BJ (cell line): ENCODE measurements around the gene METTL17. TPM values are rescaled to one million over a fixed set of nuclear protein-coding genes. Genes with fewer than 3 reads are reported as not detected.
"Not testable (repeated sequence)": the region's sequence is repeated elsewhere in the genome, so short reads cannot be mapped to it uniquely, and the experiment has no call there.

Source experiments
- CTCF ChIA-PET: fragments of 350-600 bp; formaldehyde crosslinking; extraction: SDS; loops from one replicate; lab custom pipeline; 2021; ENCODE audit warnings: antibody characterized with exemption, inconsistent platforms; lab: Yijun Ruan, JAX
- POLR2A ChIA-PET: fragments of 300-600 bp; sonication (Branson Sonifier 250); formaldehyde crosslinking; extraction: SDS; loops from one replicate; lab custom pipeline; 2021; ENCODE audit warnings: antibody characterized with exemption; lab: Charles Lee
- DNase-seq: peaks from one replicate; pipeline ENCODE4 v3.0.0-alpha.2; 2011; ENCODE audit warnings: low read depth
- H3K27me3 ChIP-seq: 2 replicates; pipeline ENCODE4 v1.6.0; 2011; ENCODE audit warnings: low read length; ENCODE audit not compliant: control insufficient read depth, insufficient read depth
- H3K36me3 ChIP-seq: 2 replicates; pipeline ENCODE4 v1.5.1; 2011; ENCODE audit warnings: low read length; ENCODE audit not compliant: control insufficient read depth, insufficient read depth
- H3K4me3 ChIP-seq: 2 replicates; pipeline ENCODE4 v1.5.1; 2011; ENCODE audit warnings: low read depth, mild to moderate bottlenecking, control low read depth, low read length
- polyA plus RNA-seq: library from polyadenylated mRNA; depleted of rRNA; stranded (reverse); fragments of >200 nt; gene quantifications from 2 replicates; pipeline ENCODE4 v1.2.3, GENCODE V29; 2011
- TF ChIP-seq, protein P1 (sequence below): IDR thresholded peaks from 2 replicates; pipeline ENCODE4 v1.5.1; 2011; ENCODE audit warnings: low read depth, mild to moderate bottlenecking, control low read depth, inconsistent platforms, low read length, moderate library complexity; ENCODE audit not compliant: insufficient read depth

METTL17 gene
- polyA plus RNA-seq, 1 experiment, result 56.2 TPM

DNA sequence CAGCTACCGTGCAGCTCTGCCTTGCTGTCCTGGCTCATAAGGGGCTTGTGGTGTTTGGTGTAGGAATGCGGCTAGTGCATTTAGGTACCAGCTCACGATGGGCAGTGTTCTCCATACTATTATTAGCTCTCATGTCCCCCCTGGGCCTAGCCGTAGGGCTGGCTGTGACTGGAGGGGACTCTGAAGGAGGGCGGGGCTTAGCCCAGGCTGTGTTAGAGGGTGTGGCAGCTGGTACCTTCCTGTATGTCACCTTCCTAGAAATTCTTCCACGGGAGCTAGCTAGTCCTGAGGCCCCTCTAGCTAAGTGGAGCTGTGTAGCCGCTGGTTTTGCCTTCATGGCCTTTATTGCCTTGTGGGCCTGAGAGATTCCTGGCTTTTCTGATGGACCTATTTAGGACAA, 11.4 kb downstream of the METTL17 start:
- TF ChIP-seq, protein P1, sequence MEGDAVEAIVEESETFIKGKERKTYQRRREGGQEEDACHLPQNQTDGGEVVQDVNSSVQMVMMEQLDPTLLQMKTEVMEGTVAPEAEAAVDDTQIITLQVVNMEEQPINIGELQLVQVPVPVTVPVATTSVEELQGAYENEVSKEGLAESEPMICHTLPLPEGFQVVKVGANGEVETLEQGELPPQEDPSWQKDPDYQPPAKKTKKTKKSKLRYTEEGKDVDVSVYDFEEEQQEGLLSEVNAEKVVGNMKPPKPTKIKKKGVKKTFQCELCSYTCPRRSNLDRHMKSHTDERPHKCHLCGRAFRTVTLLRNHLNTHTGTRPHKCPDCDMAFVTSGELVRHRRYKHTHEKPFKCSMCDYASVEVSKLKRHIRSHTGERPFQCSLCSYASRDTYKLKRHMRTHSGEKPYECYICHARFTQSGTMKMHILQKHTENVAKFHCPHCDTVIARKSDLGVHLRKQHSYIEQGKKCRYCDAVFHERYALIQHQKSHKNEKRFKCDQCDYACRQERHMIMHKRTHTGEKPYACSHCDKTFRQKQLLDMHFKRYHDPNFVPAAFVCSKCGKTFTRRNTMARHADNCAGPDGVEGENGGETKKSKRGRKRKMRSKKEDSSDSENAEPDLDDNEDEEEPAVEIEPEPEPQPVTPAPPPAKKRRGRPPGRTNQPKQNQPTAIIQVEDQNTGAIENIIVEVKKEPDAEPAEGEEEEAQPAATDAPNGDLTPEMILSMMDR, result no peak
- H3K27me3 ChIP-seq, result no peaks in the 10 kb centered on the region
- ChIA-PET CTCF (interaction anchor here (1.2 to 7.4 kb wide), 4 partner anchors 13 to 46 kb away, joined by 3 to 82 read pairs (median 6); no protein-coding TSS in a partner anchor), POLR2A (no interaction called here)
- no peak overlapping the region for H3K4me3 ChIP-seq
- no peak for DNase-seq
- peaks cover 6% of the 10 kb centered on the region for H3K36me3 ChIP-seq

- POLR2A ChIA-PET, result no interaction called here
- Histone ChIP-seq H3K4me3 (no peak overlapping the region), H3K27me3 (no peaks in the 10 kb centered on the region), H3K36me3 (no peaks in the 10 kb centered on the region)
- CTCF ChIA-PET, result interaction anchor here (0.9 to 7.4 kb wide), 9 partner anchors 11 to 146 kb away, joined by 3 to 82 read pairs (median 8); no protein-coding TSS in a partner anchor
- TF ChIP-seq, protein P1, result no peak
- DNase-seq, result no peak
These were observed 14.1 kb downstream of the METTL17 start for GRCh38 chr14:21003788-21004346.

GRCh38 chr14:21009721-21010120, 19.9 kb downstream of the METTL17 start:
- DNase-seq, H3K36me3 ChIP-seq, H3K27me3 ChIP-seq, POLR2A ChIA-PET, H3K4me3 ChIP-seq: not testable (repeated sequence)
- CTCF ChIA-PET, result interaction anchor here (14.5 to 15.6 kb wide), 2 partner anchors 85 to 97 kb away, joined by 202 to 233 read pairs; partner anchors contain the start of genes TMEM253 and ZNF219

GRCh38 chr14:21011136-21011535, 21.4 kb downstream of the METTL17 start:
- TF ChIP-seq, protein P1, result no peak
- H3K27me3 ChIP-seq, result peaks cover 3% of the 10 kb centered on the region; the same call in 1 of the 2 replicates
- no peak for DNase-seq
- H3K4me3 ChIP-seq, result no peak overlapping the region
- ChIA-PET CTCF (interaction anchor here (1.4 to 15.6 kb wide), 6 partner anchors 30 to 95 kb away, joined by 4 to 233 read pairs (median 106); partner anchors contain the start of genes RNASE7, TMEM253 and ZNF219), POLR2A (no interaction called here)
- no peaks in the 10 kb centered on the region for H3K36me3 ChIP-seq

DNA sequence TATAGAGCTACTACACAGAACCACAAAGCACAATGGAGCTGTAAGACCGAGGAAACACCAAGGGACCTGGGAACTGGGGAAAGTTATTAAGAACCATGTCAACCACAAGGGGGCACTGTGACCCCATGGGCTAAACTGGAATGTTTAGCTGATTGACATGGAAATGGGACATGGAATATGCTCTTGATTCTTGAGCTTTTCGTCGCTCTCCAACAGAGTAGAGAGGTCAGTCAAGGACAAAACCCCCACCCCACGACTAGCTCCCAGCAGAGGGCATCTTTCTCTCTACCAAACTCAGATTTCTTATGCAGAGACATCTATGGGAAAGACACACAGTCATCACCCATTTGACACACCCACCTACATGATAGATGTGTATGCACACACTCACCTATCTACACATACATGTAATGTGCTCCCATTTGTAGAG, 25.0 kb downstream of the METTL17 start:
- H3K4me3 ChIP-seq, result no peak overlapping the region
- DNase-seq, result no peak
- H3K36me3 ChIP-seq, result no peaks in the 10 kb centered on the region
- ChIA-PET CTCF (interaction anchor here (0.6 to 15.6 kb wide), 35 partner anchors 9 to 156 kb away, joined by 3 to 233 read pairs (median 9); partner anchors contain the start of genes ARHGEF40, NDRG2, RNASE13 and RNASE7), POLR2A (interaction anchor here (0.6 to 1.0 kb wide), 2 partner anchors 16 to 25 kb away, joined by 3 read pairs; no protein-coding TSS in a partner anchor)
- TF ChIP-seq, protein P1, result peak; percentile 88
- peaks cover 3% of the 10 kb centered on the region; the same call in 1 of the 2 replicates for H3K27me3 ChIP-seq
